ENCODE measurements around the gene GSN. TPM values are rescaled to one million over a fixed set of nuclear protein-coding genes. Genes with fewer than 3 reads are reported as not detected.
A peak's percentile ranks its signal among the peaks of the same experiment; 100 is the strongest.

The GSN gene
- total and polyA plus RNA-seq, 3 experiments from 2014 or later: 4.1 to 6.3 (median 4.2) TPM

- Mint-ChIP-seq H3K4me1 (peaks cover 20 to 29% (median 23%) of the 10 kb centered on the region in 3 donors), H3K27ac (no peak overlapping the region)
- POLR2A ChIA-PET: interaction anchor here (1.0 to 1.4 kb wide), 2 partner anchors 37 to 56 kb away, joined by 3 to 9 read pairs; no protein-coding TSS in a partner anchor
These were observed 108.4 kb downstream of the GSN start for GRCh38 chr9:121376214-121376830.

GRCh38 chr9:121380846-121381245, 112.9 kb downstream of the GSN start:
- peaks cover 0 to 2% of the 10 kb centered on the region in 2 donors for H3K27me3 Mint-ChIP-seq
- no peak overlapping the region for H3K4me3 Mint-ChIP-seq
- no peak for DNase-seq
- no peaks in the 10 kb centered on the region for H3K27me3 ChIP-seq (ENCODE audit: insufficient read depth, low read length, poor library complexity, severe bottlenecking)
- H3K4me1 ChIP-seq (ENCODE audit: insufficient read depth, low read length): no peaks in the 10 kb centered on the region
- H3K4me1 Mint-ChIP-seq: peaks cover 0 to under 1% (median 0%) of the 10 kb centered on the region in 3 donors
- no peaks in the 10 kb centered on the region for H3K36me3 ChIP-seq (ENCODE audit: insufficient read depth, low read length)
- ChIA-PET CTCF (interaction anchor here (1.1 to 12.5 kb wide), 3 partner anchors 10 to 60 kb away, joined by 3 to 204 read pairs (median 4); no protein-coding TSS in a partner anchor), POLR2A (no interaction called here)
- peaks cover 0 to 4% (median 0%) of the 10 kb centered on the region in 5 donors for H3K9me3 Mint-ChIP-seq
- H3K36me3 Mint-ChIP-seq: no peaks in the 10 kb centered on the region
- H3K9me3 ChIP-seq (ENCODE audit: low read length): no peaks in the 10 kb centered on the region
- no peak overlapping the region for H3K27ac ChIP-seq (ENCODE audit: low read depth, low read length)
- no peak overlapping the region for H3K27ac Mint-ChIP-seq
- no peak overlapping the region for H3K4me3 ChIP-seq (ENCODE audit: low read length)

More at GRCh38 chr9:121376214-121376830, 108.4 kb downstream of the GSN start:
- no peaks in the 10 kb centered on the region for H3K36me3 ChIP-seq (ENCODE audit: insufficient read depth, low read length)
- H3K9me3 ChIP-seq (ENCODE audit: low read length): no peaks in the 10 kb centered on the region
- Mint-ChIP-seq H3K4me3 (no peak overlapping the region), H3K36me3 (no peaks in the 10 kb centered on the region), H3K27me3 (no peaks in the 10 kb centered on the region), H3K9me3 (peaks cover 0 to 4% (median 0%) of the 10 kb centered on the region in 5 donors)
- no peaks in the 10 kb centered on the region for H3K27me3 ChIP-seq (ENCODE audit: insufficient read depth, low read length, poor library complexity, severe bottlenecking)
- H3K4me1 ChIP-seq (ENCODE audit: insufficient read depth, low read length): peaks cover 3% of the 10 kb centered on the region
- H3K27ac ChIP-seq (ENCODE audit: low read depth, low read length): no peak overlapping the region
- no peak overlapping the region for H3K4me3 ChIP-seq (ENCODE audit: low read length)
- DNase-seq: peak in 1 of 5 donors; percentile 30
- CTCF ChIA-PET: interaction anchor here (0.7 to 12.5 kb wide), 10 partner anchors 9 to 87 kb away, joined by 3 to 204 read pairs (median 4); no protein-coding TSS in a partner anchor

Other genes with a start within 250 kb of the GSN start
- 1 to 10 TPM; 1.1 to 1.3 TPM for gene C5, start 217.9 kb upstream of the GSN start, total RNA-seq
- not detected for gene C5, start 217.9 kb upstream of the GSN start, polyA plus RNA-seq
- gene CNTRL, start 193.2 kb upstream of the GSN start, total RNA-seq: 10 to 100 TPM; 59.4 to 62.8 TPM
- 24.6 TPM for gene CNTRL, start 193.2 kb upstream of the GSN start, polyA plus RNA-seq
- 10 to 100 TPM; 81.7 to 85.4 TPM for gene RAB14, start 66.3 kb upstream of the GSN start, total RNA-seq
- 51.0 TPM for gene RAB14, start 66.3 kb upstream of the GSN start, polyA plus RNA-seq
- 10 to 100 TPM; 63.0 to 67.3 TPM for gene STOM, start 102.1 kb downstream of the GSN start, total RNA-seq
- 315 TPM for gene STOM, start 102.1 kb downstream of the GSN start, polyA plus RNA-seq
- not detected for gene GGTA1, start 231.7 kb downstream of the GSN start, total RNA-seq
- gene GGTA1, start 231.7 kb downstream of the GSN start, polyA plus RNA-seq: not detected